IPS-11a (cell line): ENCODE results near the gene HLA-A.

Experiments used
- H3K4me3 ChIP-seq: one replicate; pipeline ENCODE4 v1.5.1; 2013; ENCODE audit warnings: low read depth, low read length, control low read depth

Gene HLA-A

DNA sequence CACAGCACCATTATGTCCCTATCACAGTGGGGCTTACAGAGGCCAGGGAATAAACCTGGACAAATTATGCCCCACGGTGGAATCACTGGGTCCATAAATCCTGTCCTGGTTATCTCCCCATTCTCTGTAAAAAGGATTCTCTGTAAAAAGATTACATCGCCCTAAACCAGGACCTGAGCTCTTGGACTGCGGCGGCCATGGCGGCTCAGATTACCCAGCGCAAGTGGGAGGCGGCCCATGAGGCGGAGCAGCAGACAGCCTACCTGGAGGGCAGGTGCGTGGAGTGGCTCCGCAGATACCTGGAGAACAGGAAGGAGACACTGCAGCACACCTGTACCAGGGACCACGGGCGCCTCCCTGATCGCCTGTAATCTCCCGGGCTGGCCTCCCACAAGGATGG, 8.4 kb upstream of the HLA-A start:
- no peak overlapping the region for H3K4me3 ChIP-seq

DNA sequence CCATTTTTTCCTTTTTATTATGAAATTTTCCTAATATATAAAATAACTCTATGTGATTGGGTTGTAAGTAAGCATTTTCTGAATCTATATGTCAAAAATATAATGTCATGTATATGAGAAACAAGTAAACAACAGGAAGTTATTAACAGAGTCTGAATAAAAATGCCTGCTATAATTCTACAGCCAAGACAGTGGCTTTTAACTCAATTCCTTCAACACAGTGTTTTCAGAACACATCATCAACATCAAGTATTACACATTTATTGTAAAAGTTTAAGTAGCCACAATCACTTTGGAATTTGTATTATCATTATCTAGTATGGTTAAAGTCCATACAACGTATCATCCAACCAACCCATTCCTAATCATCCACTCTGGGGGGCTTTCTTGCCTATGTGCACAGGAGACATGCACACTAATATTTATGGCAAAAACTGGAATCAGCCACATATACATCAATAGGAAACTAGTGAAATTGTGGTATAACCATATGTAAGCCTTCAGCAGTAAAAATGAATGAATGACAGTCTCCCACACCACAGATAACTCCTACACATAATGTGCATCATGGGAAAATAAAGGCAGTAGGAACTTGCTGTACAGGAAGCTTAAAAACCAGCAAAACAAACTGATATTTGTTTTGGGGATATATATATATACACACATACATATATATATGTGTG, 6.9 kb upstream of the HLA-A start:
- no peak overlapping the region for H3K4me3 ChIP-seq

DNA sequence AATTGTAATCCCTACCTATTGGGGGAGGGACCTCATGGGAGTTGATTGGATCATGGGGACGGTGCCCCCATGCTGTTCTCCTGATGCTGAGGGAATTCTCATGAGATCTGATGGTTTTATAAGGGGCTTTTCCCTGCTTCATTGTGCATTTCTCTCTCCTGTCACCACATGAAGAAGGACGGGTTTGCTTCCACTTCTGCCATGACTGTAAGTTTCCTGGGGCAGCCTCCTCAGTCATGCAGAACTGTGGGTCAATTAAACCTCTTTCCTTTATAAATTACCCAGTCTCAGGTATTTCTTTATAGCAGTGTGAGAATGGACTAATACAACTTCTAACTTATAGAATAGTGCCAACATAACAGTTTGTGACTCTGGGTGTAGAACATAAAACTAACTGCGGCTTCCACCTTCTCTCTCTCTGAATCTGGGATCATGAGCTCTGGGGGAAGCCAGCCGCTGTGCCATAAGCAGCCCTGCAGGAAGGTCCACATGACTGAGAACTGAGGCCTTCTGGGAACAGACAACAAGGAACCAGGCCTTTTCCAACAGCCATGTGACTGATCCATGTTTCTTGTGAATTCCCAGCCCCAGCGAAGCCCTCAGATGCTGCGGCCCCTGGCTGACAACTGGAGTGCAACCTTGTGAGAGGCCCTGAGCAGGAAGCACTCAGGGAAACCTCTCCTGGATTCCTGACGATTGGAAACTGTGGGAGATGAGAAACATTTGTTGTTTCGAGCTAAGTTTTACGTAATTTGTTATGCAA, 3.4 kb upstream of the HLA-A start:
- H3K4me3 ChIP-seq, result no peak overlapping the region

DNA sequence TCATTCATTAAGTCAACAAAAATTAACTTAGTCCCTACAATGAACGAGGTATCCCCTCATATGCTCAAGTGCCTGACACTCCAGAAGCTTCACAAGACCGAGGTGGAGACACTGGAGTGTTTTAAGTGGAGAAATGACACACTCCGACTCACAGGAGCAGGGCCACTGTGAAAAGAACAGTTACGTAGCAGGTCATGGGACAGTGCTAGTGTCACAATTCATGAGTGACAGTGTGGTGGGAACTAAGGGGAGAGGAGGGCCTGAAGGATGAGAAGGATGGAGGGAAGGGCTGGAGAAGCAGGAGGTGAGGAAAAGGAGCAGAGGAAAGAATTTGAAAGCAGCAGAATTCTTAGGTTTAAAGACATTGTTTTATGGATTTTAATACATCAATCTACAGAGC, 1.3 kb upstream of the HLA-A start:
- no peak overlapping the region for H3K4me3 ChIP-seq

- H3K4me3 ChIP-seq, result no peak overlapping the region
These were observed 861 bp upstream of the HLA-A start for GRCh38 chr6:29941471-29941870.

- no peak overlapping the region for H3K4me3 ChIP-seq
These were observed 437 bp upstream of the HLA-A start for GRCh38 chr6:29941916-29942274.

- H3K4me3 ChIP-seq, result peak overlapping the region; percentile 50
These were observed 978 bp downstream of the HLA-A start for GRCh38 chr6:29943053-29943966.

GRCh38 chr6:29945281-29945820, 3.0 kb downstream of the HLA-A start:
- H3K4me3 ChIP-seq, result no peak overlapping the region

DNA sequence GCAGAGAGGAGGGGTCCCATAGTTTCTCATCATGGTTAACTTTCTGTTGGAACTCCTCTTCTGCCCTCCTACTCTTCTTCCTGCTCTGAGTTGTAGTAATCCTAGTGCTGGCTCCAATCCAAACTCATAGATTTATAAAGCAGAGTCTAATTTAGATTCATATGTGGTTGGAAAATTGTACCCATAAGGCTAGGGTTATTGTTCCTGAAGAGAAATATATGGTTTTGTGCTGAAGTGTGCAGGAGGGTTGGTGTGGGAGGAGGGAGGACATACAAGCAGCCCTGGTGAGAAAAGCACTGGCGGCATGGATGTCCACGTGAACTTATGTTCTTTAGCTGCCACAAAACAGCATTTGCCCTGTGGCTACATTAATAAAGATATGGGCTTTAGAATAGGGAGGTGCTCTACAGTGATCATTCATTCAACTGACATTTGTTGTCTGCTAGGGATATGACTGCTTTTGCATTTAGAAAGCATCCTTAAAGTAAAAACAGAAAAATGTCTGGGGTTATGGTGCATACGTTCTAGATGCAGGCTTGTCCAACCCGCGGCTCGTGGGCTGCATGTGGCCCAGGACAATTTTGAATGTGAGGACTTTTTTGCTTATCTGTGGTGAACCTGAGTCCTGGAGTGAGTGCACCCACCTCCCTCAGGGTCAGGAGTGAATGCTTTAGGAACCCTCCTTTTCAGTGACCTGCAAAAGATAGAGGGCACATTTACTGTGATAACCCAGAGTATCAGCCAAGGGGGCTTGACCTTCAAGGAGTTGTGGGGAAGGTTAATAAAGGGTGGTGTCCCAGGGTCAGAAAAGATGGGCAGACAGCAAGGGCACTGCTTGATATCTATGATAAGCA, 4.1 kb downstream of the HLA-A start:
- H3K4me3 ChIP-seq, result no peak overlapping the region

- H3K4me3 ChIP-seq, result no peak overlapping the region
These were observed 5.0 kb downstream of the HLA-A start for GRCh38 chr6:29947077-29947980.

DNA sequence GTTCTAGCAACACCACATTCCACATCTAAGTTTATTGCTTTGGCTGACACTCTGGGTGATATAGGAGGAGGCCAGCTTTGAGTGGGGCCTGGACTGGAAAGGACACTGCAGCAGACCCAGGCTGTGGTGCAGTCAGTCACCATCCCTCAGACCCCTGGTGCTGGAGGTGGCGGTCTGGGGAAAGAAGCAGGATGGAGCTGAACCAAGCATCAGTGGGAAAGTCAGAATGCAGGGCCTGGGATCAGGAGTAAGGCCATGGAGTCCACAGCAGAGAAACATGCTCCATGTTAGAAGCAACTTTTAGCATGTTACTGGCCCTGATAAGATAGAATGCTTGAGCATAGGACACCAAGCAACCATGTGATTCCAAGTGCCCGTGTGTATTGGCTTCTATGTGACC, 5.9 kb downstream of the HLA-A start:
- H3K4me3 ChIP-seq, result no peak overlapping the region

- H3K4me3 ChIP-seq, result no peak overlapping the region
These were observed 7.6 kb downstream of the HLA-A start for GRCh38 chr6:29949934-29950333.

DNA sequence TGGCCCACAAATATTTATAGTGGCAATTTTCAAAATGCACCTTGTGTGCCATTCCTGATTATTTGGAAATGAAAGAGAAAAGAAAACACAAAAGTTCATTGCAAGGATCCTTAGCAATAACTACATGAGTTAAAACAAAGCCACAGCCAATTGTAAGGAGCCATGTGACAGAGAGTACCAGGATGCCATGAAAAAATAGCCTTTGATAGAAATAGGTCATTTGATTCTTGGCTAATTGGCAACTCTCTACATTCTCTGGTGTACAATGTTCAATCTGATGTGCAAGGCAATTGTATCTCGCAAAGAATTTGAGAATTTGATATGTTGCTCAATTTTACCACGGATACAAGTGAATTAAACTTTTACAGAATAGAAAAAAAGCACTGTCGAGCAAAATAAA, 9.6 kb downstream of the HLA-A start:
- H3K4me3 ChIP-seq, result no peak overlapping the region

DNA sequence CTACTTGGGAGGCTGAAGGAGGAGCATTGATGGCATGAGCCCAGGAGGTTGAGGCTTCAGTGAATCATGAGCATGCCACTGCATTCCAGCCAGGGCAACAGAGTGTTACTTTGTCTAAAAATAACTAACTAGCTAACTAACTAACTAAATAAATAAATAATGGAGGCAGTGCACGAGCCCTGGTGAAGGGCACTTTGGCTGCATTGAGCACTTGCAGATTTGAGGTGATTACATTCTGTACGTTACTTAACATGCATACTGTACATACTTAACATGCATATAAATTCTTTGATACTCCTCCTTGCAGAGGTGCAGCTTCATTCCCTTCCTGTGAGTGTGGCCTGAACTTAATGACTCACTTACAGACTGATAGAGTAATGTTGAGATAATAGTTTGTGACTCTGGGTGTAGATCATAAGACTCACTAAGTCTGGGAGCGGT, 10.7 kb downstream of the HLA-A start:
- no peak overlapping the region for H3K4me3 ChIP-seq

- no peak overlapping the region for H3K4me3 ChIP-seq
These were observed 11.4 kb downstream of the HLA-A start for GRCh38 chr6:29953686-29954085.

DNA sequence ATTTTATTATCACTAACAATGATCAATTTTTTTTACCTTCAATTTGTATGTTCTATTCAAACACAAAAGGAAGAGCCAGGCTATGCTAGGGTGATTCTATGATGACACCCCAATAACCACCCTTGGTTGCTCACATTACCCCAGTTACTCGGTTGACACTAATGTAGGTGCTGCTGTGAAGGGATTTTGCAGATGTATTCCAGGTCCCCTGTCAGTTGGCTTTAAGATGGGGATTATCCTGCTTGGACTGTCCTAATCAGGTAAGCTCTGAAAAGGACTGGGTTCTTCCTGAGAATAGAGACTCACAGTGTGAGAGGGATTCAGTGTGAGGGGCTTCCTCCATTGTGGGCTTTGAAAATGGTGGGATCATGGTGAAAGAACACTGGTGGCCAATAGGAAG, 11.9 kb downstream of the HLA-A start:
- H3K4me3 ChIP-seq, result no peak overlapping the region

GRCh38 chr6:29955783-29956182, 13.5 kb downstream of the HLA-A start:
- no peak overlapping the region for H3K4me3 ChIP-seq

DNA sequence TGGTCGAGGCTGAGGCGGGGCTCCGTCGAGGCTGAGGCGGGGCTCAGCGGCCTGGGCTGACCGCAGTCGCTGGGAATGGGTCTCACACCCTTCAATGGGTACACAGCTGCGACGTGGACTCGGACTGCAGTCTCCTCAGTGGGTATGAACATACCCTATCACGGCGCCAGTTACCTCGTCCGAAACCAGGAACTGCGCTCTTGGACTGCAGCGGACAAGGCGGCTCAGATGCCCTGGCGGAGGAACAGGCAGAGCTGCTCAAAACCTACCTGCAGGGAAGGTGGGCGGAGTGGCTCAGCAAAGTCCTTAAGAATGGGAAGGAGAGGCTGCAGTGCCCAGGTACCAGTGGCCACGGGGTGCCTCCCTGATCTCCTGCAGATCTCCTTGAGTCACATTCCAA, 14.2 kb downstream of the HLA-A start:
- no peak overlapping the region for H3K4me3 ChIP-seq

DNA sequence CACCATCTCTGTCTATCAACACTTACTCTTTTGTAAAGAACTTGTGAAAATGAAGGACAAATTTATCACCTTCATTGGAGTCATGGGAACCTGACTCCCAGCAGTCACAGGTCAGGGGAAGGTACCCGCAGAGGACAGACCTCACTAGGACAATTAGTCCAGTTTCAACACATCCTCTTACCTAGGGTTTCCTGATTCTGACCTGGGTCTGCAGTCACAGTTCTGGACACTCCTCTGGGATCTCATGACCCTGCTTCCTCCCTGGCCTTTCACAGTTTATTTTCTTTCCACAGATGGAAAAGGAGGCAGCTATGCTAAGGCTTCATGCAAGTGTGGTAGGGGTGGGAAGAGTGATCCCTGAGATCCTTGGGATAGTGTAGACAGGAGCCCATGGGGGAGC, 15.7 kb downstream of the HLA-A start:
- no peak overlapping the region for H3K4me3 ChIP-seq
